SK-N-SH treated with all-trans-retinoic acid at 6 μM for 48 hours (cell line): ENCODE data around the gene LY6G5B.

ENCODE experiments used
- ATAC-seq: fragments of 200-7000 bp; cut with Tn5 transposase; 3 replicates; pipeline ENCODE4 v1.9.1; 2020; ENCODE audit warnings: mild to moderate bottlenecking, moderate library complexity
- ARNTL ChIP-seq: fragments of 450-650 bp; formaldehyde crosslinking; IDR thresholded peaks from 2 replicates; pipeline ENCODE4 v1.5.0; 2020; ENCODE audit warnings: low read depth, mild to moderate bottlenecking, moderate library complexity, borderline replicate concordance
- CSDC2 ChIP-seq: fragments of 250-450 bp; sonication (Bioruptor Pico); IDR thresholded peaks from 2 replicates; pipeline ENCODE4 v1.5.0; 2020; ENCODE audit warnings: mild to moderate bottlenecking, moderate library complexity
- ESRRG ChIP-seq: fragments of 250-450 bp; sonication (Bioruptor Pico); IDR thresholded peaks from 2 replicates; pipeline ENCODE4 v1.6.1; 2021; ENCODE audit warnings: mild to moderate bottlenecking
- ISL1 ChIP-seq: fragments of 250-450 bp; sonication (Bioruptor Pico); IDR thresholded peaks from 2 replicates; pipeline ENCODE4 v2.1.2; 2022; ENCODE audit warnings: mild to moderate bottlenecking, moderate library complexity
- OSR1 ChIP-seq: fragments of 250-450 bp; sonication (Bioruptor Pico); IDR thresholded peaks from 2 replicates; pipeline ENCODE4 v1.8.0; 2022; ENCODE audit warnings: moderate library complexity, mild to moderate bottlenecking, inconsistent platforms
- PPARA ChIP-seq: fragments of 250-450 bp; sonication (Bioruptor Pico); IDR thresholded peaks from 2 replicates; pipeline ENCODE4 v1.5.0; 2020; ENCODE audit warnings: mild to moderate bottlenecking, borderline replicate concordance
- SNAI2 ChIP-seq: fragments of 250-450 bp; sonication (Bioruptor Pico); IDR thresholded peaks from 2 replicates; pipeline ENCODE4 v1.5.0; 2020; ENCODE audit warnings: mild to moderate bottlenecking, moderate library complexity
- TCF4 ChIP-seq: fragments of 250-450 bp; sonication (Bioruptor Pico); IDR thresholded peaks from 2 replicates; pipeline ENCODE4 v1.8.0; 2021; ENCODE audit warnings: mild to moderate bottlenecking, moderate library complexity, borderline replicate concordance
- ZC3H10 ChIP-seq: fragments of 250-450 bp; sonication (Bioruptor Pico); IDR thresholded peaks from 2 replicates; pipeline ENCODE4 v1.5.1; 2021; ENCODE audit warnings: mild to moderate bottlenecking, moderate library complexity
- ZFP3 ChIP-seq: fragments of 250-450 bp; sonication (Bioruptor Pico); IDR thresholded peaks from 2 replicates; pipeline ENCODE4 v1.5.0; 2020; ENCODE audit warnings: mild to moderate bottlenecking, moderate library complexity
- ZFP30 ChIP-seq: fragments of 450-650 bp; formaldehyde crosslinking; IDR thresholded peaks from 2 replicates; pipeline ENCODE4 v1.5.0; 2022; ENCODE audit warnings: mild to moderate bottlenecking, moderate library complexity
- ZNF565 ChIP-seq: fragments of 450-650 bp; formaldehyde crosslinking; conservative IDR thresholded peaks from 2 replicates; pipeline ENCODE4 v1.5.0; 2020; ENCODE audit warnings: low read depth, mild to moderate bottlenecking, moderate library complexity
- ZNF70 ChIP-seq: fragments of 450-650 bp; formaldehyde crosslinking; IDR thresholded peaks from 2 replicates; pipeline ENCODE4 v1.5.0; 2020; ENCODE audit warnings: mild to moderate bottlenecking, moderate library complexity
- ZNF8 ChIP-seq: fragments of 450-650 bp; formaldehyde crosslinking; IDR thresholded peaks from 2 replicates; pipeline ENCODE4 v1.5.0; 2020; ENCODE audit warnings: mild to moderate bottlenecking, moderate library complexity
- TF ChIP-seq, protein P1 (sequence below): fragments of 250-450 bp; sonication (Bioruptor Pico); IDR thresholded peaks from 2 replicates; pipeline ENCODE4 v1.5.0; 2020; ENCODE audit warnings: mild to moderate bottlenecking, moderate library complexity
- TF ChIP-seq, protein P2 (sequence below): fragments of 250-450 bp; sonication (Bioruptor Pico); IDR thresholded peaks from 2 replicates; pipeline ENCODE4 v1.8.0; 2021; ENCODE audit warnings: low read depth, mild to moderate bottlenecking, moderate library complexity, borderline replicate concordance
- TF ChIP-seq, protein P3 (sequence below): fragments of 250-450 bp; sonication (Bioruptor Pico); IDR thresholded peaks from 2 replicates; pipeline ENCODE4 v1.5.1; 2020; ENCODE audit warnings: low read depth, mild to moderate bottlenecking, moderate library complexity
- TF ChIP-seq, protein P4 (sequence below): fragments of 250-450 bp; sonication (Bioruptor Pico); IDR thresholded peaks from 2 replicates; pipeline ENCODE4 v1.5.1; 2021; ENCODE audit warnings: mild to moderate bottlenecking, moderate library complexity

LY6G5B gene

DNA sequence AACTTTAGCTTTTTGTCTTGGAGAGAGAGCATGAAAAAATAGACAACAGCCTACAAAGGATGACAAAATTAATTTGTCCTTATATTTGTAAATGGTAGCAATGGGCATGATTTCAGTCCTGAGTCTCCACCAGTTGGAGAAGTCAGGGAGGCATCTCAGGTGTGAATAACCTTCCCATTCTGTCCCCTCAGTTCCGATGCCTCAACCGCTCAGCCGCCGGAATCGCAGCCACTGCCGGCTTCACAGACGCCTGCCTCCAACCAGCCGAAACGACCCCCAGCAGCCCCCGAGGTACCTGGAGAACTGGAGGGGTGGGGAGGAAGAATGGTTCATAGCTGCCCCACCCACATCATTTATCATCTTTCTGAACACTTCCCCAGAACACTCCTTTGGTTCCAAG is 45.7 kb upstream of the LY6G5B start:
- no peak for ATAC-seq
- TF ChIP-seq ZNF70 (CRISPR knock-in tag), result no peak
- TF ChIP-seq ESRRG (CRISPR knock-in tag), result no peak
- no peak for TF ChIP-seq SNAI2 (CRISPR knock-in tag)
- TF ChIP-seq ZNF8, result no peak
- no peak for TF ChIP-seq ZNF565 (CRISPR knock-in tag)
- TF ChIP-seq, protein P1, sequence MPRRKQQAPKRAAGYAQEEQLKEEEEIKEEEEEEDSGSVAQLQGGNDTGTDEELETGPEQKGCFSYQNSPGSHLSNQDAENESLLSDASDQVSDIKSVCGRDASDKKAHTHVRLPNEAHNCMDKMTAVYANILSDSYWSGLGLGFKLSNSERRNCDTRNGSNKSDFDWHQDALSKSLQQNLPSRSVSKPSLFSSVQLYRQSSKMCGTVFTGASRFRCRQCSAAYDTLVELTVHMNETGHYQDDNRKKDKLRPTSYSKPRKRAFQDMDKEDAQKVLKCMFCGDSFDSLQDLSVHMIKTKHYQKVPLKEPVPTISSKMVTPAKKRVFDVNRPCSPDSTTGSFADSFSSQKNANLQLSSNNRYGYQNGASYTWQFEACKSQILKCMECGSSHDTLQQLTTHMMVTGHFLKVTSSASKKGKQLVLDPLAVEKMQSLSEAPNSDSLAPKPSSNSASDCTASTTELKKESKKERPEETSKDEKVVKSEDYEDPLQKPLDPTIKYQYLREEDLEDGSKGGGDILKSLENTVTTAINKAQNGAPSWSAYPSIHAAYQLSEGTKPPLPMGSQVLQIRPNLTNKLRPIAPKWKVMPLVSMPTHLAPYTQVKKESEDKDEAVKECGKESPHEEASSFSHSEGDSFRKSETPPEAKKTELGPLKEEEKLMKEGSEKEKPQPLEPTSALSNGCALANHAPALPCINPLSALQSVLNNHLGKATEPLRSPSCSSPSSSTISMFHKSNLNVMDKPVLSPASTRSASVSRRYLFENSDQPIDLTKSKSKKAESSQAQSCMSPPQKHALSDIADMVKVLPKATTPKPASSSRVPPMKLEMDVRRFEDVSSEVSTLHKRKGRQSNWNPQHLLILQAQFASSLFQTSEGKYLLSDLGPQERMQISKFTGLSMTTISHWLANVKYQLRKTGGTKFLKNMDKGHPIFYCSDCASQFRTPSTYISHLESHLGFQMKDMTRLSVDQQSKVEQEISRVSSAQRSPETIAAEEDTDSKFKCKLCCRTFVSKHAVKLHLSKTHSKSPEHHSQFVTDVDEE, result no peak
- TF ChIP-seq, protein P2, sequence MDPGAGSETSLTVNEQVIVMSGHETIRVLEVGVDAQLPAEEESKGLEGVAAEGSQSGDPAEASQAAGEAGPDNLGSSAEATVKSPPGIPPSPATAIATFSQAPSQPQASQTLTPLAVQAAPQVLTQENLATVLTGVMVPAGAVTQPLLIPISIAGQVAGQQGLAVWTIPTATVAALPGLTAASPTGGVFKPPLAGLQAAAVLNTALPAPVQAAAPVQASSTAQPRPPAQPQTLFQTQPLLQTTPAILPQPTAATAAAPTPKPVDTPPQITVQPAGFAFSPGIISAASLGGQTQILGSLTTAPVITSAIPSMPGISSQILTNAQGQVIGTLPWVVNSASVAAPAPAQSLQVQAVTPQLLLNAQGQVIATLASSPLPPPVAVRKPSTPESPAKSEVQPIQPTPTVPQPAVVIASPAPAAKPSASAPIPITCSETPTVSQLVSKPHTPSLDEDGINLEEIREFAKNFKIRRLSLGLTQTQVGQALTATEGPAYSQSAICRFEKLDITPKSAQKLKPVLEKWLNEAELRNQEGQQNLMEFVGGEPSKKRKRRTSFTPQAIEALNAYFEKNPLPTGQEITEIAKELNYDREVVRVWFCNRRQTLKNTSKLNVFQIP (CRISPR knock-in tag), result no peak
- TF ChIP-seq, protein P3, sequence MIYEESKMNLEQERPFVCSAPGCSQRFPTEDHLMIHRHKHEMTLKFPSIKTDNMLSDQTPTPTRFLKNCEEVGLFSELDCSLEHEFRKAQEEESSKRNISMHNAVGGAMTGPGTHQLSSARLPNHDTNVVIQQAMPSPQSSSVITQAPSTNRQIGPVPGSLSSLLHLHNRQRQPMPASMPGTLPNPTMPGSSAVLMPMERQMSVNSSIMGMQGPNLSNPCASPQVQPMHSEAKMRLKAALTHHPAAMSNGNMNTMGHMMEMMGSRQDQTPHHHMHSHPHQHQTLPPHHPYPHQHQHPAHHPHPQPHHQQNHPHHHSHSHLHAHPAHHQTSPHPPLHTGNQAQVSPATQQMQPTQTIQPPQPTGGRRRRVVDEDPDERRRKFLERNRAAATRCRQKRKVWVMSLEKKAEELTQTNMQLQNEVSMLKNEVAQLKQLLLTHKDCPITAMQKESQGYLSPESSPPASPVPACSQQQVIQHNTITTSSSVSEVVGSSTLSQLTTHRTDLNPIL (CRISPR knock-in tag), result no peak
- no peak for TF ChIP-seq OSR1 (CRISPR knock-in tag)
- no peak for TF ChIP-seq ARNTL (CRISPR knock-in tag)
- no peak for TF ChIP-seq ZC3H10 (CRISPR knock-in tag)
- no peak for TF ChIP-seq ZFP30
- TF ChIP-seq, protein P4, sequence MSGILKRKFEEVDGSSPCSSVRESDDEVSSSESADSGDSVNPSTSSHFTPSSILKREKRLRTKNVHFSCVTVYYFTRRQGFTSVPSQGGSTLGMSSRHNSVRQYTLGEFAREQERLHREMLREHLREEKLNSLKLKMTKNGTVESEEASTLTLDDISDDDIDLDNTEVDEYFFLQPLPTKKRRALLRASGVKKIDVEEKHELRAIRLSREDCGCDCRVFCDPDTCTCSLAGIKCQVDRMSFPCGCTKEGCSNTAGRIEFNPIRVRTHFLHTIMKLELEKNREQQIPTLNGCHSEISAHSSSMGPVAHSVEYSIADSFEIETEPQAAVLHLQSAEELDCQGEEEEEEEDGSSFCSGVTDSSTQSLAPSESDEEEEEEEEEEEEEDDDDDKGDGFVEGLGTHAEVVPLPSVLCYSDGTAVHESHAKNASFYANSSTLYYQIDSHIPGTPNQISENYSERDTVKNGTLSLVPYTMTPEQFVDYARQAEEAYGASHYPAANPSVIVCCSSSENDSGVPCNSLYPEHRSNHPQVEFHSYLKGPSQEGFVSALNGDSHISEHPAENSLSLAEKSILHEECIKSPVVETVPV (CRISPR knock-in tag), result no peak
- TF ChIP-seq CSDC2 (CRISPR knock-in tag), result no peak
- TF ChIP-seq ISL1 (CRISPR knock-in tag), result no peak
- no peak for TF ChIP-seq ZFP3 (CRISPR knock-in tag)
- TF ChIP-seq TCF4 (CRISPR knock-in tag), result no peak
- TF ChIP-seq, all 23 proteins: peak for 0

DNA sequence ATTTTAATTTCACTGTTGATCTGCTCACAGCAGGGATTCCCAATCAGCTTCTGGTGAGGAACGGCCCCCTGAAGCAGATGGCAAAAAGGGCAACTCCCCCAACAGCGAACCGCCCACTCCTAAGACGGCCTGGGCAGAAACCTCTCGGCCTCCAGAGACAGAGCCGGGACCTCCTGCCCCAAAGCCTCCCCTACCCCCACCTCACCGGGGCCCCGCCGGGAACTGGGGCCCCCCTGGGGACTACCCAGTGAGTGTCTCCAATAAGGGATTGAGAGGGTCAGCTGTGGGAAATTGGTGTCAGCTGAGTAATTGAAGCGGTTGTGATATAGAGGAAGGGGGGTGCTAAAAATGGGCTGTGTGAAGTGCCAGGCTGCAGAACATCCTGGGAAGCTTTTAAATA is 42.8 kb upstream of the LY6G5B start:
- TF ChIP-seq ARNTL (CRISPR knock-in tag), result no peak
- TF ChIP-seq, protein P3 (CRISPR knock-in tag), result no peak
- TF ChIP-seq, all 23 proteins: peak for 0
- no peak for ATAC-seq

DNA sequence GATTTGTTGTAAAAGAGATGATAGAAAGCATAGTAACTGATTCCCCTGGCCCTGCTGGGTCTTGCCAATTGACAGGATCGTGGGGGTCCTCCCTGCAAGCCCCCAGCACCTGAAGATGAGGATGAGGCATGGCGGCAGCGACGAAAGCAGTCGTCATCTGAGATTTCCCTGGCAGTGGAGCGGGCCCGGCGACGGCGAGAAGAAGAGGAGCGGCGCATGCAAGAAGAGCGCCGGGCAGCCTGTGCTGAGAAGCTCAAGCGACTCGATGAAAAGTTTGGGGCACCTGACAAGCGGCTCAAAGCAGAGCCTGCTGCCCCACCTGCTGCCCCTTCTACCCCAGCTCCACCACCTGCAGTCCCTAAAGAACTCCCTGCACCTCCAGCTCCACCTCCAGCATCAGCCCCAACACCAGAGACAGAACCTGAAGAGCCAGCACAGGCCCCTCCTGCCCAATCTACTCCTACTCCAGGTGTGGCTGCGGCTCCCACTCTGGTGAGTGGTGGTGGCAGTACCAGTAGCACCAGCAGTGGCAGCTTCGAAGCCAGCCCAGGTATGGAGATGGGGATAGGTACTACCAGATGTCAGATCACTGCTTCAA is 42.0 kb upstream of the LY6G5B start:
- ATAC-seq, result no peak
- TF ChIP-seq ZNF8, result no peak

DNA sequence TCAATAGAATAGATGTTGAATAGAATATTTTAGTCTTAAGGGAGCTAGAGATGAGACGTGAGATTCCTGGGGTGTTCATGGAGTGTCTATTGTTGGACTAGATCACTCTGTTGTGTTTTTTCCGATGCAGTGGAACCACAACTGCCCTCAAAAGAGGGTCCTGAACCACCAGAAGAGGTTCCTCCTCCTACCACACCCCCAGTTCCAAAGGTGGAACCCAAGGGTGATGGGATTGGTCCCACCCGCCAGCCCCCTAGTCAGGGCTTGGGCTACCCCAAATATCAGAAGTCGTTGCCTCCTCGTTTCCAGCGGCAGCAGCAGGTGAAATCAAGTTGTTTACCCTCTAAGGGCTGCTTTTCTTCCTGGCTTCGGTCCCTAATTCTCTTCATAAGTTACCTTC is 40.8 kb upstream of the LY6G5B start:
- TF ChIP-seq ZNF70 (CRISPR knock-in tag) (no peak), ZNF8 (no peak), ZC3H10 (CRISPR knock-in tag) (no peak), PPARA (CRISPR knock-in tag) (no peak)
- ATAC-seq, result no peak
